SW480 (cell line): ENCODE results near the gene ZNF385B.

Experiments used
- DNase-seq: peaks from one replicate; pipeline ENCODE4 v3.0.0-alpha.2; 2016; ENCODE audit warnings: low spot score

The ZNF385B gene

DNA sequence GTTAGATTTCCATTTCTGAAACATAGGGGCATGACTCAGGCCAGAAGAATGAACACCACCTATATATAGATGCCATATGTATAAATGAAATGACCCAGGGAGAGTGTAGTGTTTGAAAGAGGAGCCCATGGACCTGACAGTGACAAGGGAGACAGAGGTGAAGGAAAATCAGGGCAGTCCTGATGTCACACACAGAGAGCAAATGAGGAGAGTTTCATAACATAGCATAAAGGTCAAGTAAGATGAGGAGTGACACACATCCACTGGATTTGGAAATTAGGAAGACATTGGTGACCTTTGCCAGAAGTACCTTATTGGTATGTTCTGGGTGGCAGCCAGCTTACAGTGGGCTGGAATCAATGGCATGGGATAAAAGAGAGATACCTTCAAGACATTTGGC lies 276.7 kb downstream of the ZNF385B start:
- DNase-seq, result no peak

DNA sequence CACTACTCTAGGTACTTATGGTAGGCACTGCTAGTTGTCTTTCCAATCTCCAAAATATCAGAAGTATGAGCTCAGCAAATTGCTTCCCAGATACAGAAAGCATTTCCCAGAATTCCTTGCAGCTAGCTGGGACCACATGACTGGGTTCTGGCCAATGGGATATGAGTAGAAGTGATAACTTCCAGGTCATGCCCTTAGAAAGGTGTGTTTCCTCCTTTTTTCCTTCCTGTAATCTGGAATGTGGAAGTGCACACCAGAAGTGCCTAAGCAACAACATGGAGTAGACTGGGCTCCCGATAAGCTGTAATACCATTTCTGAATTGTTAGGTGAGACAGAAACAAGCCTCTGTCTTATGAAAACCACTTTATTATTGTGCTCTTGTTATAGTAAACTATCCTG lies 279.8 kb downstream of the ZNF385B start:
- DNase-seq, result no peak

DNA sequence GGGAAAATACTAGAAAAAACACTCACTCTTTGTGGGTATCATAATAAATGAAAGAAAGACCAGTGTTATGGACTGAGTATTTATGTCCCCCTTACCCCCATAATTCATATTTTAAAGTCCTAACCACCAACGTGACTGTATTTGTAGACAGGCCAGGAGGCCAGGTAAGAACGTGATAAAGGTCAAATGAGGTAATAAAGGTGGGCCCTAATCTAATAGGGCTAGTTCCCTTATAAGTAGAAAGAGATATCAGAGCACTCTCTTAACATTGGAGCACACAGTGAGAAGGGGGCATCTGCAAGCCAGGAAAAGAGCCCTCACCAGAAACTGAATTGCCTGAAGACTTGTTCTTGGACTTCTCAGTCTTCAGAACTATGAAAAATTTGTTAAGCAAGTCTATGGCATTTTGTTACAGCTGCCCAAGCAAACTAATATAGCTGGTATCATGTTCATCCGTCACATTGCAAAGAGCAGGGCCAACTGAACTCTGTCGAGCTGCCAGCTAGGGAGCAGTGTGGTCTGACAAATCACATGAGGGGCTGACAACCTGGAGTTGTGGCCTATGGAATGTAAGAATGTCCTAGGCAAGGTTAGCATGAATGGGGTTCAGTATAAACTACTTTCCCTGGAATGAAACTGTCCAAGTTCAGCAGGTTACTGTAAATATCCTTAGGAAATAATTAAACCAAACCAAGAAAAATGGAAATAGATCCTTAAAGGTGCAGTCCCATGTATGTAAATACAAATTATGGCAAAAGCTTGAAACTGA lies 280.9 kb downstream of the ZNF385B start:
- no peak for DNase-seq

DNA sequence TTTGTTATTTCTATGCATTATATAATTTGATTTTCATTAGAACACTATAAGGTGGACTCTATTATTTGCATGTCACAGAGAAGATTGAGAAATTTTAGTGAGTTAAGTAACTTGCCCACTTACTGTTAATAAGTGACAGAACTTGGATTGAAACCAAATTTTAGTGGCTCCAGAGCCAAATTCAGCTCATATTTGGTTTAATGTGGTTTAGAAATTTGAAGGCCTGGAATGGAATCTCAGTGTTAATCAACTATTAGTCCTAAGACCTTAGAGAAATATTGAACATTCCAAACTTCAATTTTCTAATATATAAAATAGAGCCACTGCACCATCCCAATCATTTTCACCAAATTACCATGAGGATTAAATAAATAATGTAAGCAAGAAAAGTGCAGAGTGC lies 281.6 kb downstream of the ZNF385B start:
- DNase-seq, result no peak

- no peak for DNase-seq
Measured at GRCh38 chr2:179578171-179578916, 283.1 kb downstream of the ZNF385B start.

DNA sequence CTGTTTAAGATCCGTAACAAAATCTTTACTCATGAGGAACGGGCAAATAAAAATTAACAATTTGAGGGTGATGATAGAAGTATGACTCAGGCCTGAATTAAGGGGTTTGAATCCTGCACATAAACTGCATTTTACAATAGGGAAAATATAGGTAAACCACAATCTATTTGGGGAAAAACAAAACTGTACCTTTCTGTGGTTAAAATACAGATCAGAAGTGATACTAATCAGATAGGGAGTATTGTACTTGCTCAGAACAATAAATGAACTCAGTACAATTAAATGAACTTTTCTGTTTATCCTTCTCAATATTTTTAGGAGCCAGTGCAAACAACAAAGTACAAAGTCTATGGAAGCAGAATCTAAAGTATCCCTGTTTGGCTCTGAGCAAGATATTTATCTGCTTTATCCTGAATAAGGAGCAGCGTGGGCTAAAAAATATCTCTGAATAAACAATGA lies 287.3 kb downstream of the ZNF385B start:
- DNase-seq, result no peak

DNA sequence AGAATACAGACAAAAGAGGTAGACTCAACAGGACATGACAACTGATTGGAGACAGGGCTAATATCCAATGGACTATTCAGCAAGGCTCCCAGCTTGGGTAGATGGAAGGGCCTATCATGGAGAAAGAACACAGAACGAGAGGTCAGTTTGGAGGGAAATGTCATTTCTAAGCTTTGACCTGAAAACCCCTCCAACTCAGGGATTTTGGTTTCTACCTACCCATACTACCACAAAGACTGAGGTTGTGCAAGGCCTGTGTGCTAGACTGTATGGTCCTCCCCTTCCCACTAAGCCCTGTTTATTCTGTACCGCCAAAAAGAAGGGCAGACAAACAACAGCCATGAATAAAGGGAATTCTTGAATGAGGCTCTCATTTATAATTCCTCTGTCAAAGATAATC lies 288.9 kb downstream of the ZNF385B start:
- DNase-seq, result no peak

DNA sequence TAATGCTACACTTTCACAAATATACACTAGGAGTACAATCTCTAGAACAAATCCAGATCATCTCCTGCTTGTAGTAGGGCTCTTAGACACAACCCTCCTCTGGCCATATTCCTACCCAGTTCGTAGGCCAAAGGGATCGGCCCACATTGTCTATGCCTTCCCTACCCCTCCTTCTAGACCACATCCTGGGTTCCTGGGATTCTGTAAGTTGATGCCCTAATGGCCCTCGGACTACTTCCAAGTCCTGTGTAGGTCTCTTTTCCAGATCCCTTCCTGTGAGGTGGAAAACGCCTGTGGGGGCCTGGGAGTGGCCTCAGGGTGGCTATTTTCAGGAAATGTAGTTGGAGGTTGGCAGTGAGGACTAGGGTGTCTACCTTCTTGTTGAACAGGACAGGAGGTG lies 289.7 kb downstream of the ZNF385B start:
- no peak for DNase-seq

DNA sequence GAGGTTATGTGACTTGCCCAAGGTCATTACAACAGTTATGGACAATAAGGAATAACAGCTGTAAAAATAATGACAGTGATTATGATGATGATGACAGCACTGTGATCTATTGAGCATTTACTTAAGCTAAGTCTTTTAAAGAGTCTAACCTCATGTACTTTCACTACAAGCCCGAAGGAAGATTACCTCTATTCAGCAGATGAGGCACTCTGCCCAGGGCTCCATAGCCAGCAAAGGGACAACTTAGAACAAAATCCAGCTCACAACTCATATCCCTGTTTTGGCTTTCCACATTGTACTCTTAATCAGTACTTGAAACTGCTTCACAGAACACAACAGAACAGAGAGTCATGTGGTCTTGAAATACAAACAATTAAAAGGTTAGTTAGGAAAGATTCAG lies 290.2 kb downstream of the ZNF385B start:
- no peak for DNase-seq

DNA sequence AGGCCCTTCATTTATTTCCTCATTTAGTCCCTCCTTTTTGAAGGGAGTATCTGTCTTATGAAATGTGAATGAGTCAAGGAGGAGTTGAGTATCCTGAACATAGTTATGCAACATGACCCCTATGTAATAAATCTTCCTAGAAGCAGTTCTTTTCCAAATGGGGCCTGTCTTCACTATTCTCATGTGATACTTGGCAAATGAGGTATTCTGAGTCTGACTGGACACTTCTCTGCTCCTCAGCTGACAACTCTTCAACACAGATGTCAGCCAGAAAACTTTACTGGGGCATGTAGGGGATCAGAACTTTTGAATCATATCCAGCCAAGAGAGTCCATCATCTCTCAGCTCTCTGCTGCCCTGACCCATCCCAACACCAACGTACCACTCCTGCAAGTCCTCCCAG lies 291.6 kb downstream of the ZNF385B start:
- no peak for DNase-seq

DNA sequence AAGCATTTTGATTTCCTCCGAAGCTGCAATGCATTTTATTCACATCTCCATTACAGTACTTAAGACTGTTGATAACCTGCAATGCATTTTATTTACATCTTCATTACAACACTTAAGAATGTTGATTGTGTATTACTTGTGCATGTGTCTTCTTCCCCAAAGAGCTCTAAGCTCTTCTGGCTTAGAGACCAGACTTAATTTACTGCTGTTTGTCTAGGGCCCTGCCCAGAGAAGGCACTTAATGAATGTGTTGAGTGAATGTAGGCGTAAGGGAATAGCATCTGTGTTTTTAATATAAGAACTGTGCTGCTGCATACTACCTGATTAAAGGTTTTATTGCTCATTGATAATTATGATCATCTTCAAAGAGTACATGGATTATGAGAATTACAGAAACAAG lies 295.6 kb downstream of the ZNF385B start:
- no peak for DNase-seq

DNA sequence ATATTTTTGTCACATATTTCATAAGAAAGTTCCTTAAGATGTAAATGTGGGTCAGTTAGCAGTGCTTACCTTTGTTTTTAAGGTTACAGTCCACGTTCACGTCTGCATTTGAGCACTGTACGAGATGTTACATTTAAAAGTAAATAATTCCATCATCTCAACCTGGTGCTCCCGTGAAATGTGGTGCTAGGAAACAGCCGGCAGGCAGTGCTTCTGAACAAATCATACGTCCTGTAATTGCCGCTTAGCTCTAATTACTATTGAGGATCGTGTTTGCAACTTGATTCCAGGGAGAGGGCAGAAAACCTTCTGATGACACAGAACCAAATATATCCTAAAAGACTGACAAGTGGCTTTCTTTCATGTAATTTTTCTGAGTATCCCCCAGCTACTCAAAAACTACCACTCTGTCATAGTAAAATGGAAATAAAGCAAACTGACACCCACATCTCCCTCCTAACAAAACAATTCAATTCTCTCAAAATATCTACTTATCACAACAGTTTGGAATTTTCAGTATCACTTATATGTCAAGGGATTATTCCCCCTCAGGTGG lies 299.0 kb downstream of the ZNF385B start:
- peak; percentile 35 for DNase-seq

DNA sequence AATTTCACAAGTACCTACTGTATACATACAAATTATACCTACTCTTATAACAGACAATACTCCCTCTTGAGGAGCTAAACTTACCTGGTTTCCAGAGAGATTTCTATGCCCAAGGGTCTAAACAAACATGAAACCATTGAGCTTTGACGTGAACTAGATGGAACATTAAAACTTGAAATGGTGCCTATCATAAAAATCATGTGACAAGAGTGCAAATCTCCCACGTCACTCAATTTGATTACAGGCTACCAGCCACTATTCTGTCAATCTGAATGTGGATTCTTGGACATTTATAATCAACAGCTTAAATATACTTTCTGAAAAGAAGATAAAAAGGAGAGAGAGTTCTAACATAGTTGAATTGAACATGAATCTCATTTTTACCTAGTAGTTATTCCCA lies 299.7 kb downstream of the ZNF385B start:
- no peak for DNase-seq

- DNase-seq, result no peak
Measured at GRCh38 chr2:179560257-179560735, 301.1 kb downstream of the ZNF385B start.

DNA sequence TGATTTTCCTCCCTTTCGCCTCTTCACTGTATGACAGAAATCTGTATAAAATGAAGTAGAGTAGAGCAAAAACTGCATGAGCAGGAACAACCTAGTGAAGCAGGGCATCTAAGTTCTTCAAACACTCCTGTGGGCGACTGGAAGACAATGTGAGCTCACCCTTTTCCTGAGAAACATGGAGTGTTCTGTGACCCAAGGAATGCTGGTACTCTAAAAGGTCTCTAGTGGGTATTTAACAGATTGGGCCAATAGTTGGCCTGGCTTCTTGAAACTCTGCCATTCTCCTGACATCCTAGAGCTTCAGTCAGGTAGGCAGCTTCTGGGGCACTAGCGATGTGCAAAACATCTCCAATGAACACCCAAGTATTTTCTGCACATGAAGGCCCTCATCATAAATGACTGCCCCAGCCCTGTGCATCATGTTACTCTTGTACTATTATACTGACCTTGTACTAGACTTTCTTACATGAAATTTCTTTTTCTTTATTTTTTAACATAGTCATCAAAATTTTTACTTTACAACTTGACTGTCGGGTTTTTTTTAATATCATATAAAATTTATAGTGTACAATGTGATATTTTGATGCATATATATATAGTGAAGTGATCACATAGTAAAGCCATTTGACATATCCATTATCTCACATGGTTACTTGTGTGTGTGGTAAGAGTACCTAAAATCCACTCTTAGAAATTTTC lies 302.2 kb downstream of the ZNF385B start:
- no peak for DNase-seq

DNA sequence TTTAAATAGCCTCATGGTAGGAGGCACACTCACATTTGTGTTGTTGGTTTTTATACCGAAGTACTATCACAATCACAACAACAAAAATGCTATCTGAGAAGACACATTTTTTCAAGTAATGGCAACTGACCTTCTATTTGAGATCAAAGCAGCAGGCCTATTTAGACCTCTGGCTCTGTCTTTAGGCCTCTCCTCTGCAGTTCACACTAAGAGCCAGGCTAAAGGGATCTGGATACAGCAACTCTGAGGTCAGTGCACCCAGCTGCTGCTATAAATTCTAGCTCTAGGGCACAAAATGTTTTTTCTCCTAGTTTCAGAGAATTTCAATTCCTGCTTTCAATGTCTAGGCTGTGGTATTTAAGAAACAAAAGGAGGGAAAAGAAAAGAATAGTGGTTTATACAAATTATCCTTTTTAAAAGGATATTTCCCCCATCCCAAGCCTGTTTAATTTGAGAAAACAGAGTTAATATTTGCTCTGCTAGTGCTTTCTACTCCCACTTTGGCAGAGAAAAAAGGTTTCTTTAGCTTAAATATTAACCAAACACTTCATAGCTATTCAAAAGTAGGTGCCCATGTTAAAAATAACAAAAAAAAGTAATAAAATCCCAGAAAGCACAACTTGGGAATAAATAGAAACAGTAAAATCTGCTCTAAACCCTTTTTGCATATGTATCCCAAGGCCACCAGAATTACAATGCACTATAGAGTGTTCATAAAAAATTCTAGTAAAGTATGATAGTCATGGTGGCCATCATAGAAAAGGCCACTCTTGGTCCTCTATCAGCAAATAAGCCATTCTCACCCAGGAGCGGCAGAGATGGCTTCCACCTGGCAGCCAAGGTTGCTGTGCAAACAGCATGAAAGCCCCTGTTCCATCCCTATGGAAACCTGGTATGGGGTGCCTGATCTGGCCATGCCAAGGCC lies 303.1 kb downstream of the ZNF385B start:
- DNase-seq, result no peak

- DNase-seq, result no peak
Measured at GRCh38 chr2:179556425-179556824, 305.0 kb downstream of the ZNF385B start.

DNA sequence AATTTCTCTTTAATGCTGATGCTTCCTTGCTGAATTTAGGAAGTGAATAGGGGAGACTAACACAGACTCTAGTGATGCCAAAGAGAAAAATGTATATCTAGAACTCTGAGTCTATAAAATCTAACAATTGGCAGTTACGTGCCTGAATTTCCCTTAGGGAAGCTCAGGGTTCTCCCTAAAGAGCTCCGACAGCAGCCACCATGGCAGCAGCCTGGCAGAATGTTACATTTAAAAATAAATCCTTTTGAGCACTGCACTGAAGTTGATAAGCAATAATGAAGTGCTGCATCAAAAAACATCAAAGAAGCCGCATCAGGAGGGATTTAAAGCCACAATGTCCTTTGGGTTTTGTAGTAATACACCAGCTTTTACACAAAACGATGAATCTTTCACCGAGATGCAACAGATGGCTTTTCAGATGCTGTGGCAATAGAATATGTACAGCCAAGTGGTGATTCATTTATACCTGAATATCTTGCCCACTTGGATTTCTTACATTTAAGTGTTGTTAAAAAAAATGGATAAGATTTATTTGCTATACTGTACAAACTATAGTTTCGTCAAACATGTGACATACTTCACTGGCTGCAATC lies 305.6 kb downstream of the ZNF385B start:
- no peak for DNase-seq

- DNase-seq, result no peak
Measured at GRCh38 chr2:179554639-179555386, 306.6 kb downstream of the ZNF385B start.

GRCh38 chr2:179553382-179553781 lies 308.0 kb downstream of the ZNF385B start:
- DNase-seq, result no peak
